B cell (primary cell): ENCODE results near the gene GPC3. TPM values are rescaled to one million over a fixed set of nuclear protein-coding genes. Genes with fewer than 3 reads are reported as not detected.

Source experiments
- ATAC-seq: fragments of 200-7000 bp; cut with Tn5 transposase; one replicate; pipeline ENCODE4 v1.10.0; 2021; ENCODE audit warnings: low read depth, mild to moderate bottlenecking, moderate number of reproducible peaks, moderate library complexity
- CTCF ChIA-PET: fragments of 350-600 bp; sonication (Branson Sonifier 250); formaldehyde crosslinking; loops from one replicate; lab custom pipeline; 2021; ENCODE audit warnings: antibody characterized with exemption, inconsistent platforms; lab: Charles Lee
- POLR2A ChIA-PET: fragments of 350-600 bp; sonication (Branson Sonifier 250); formaldehyde crosslinking; loops from one replicate; lab custom pipeline; 2021; ENCODE audit warnings: antibody characterized with exemption; lab: Charles Lee
- DNase-seq: peaks from one replicate; pipeline ENCODE4 v3.0.0; 2013
- H2AFZ ChIP-seq: 2 replicates; pipeline ENCODE4 v1.6.1; 2012; ENCODE audit warnings: mild to moderate bottlenecking, low read depth, low read length; ENCODE audit not compliant: insufficient read depth, poor library complexity, severe bottlenecking
- H3K27ac ChIP-seq, 2 donors: 1 replicate in 1 of 2; 2 replicates in 1 of 2; pipeline ENCODE4 v1.5.1; 2012 to 2013; ENCODE audit warnings: low read length in 2 of 2, mild to moderate bottlenecking in 2 of 2, moderate library complexity in 1 of 2
- H3K27me3 ChIP-seq, 4 experiments: fragments of 200-600 bp in 1 of 4; sonication (generic) in 1 of 4; replicated peaks in 1 of 4; 1 replicate in 2 of 4; 2 replicates in 2 of 4; pipeline versions ENCODE4 v1.6.1 to v1.7.0; 2013 to 2016; ENCODE audit warnings: low read length in 3 of 4, mild to moderate bottlenecking in 2 of 4, mixed read lengths in 1 of 4, moderate library complexity in 1 of 4; ENCODE audit not compliant: insufficient read depth in 4 of 4, control insufficient read depth in 3 of 4; ENCODE audit errors: control extremely low read depth in 1 of 4
- H3K36me3 ChIP-seq, 2 experiments: replicated peaks in 1 of 2; 1 replicate in 1 of 2; 2 replicates in 1 of 2; pipeline versions ENCODE4 v1.6.1 to v1.7.1; 2013; ENCODE audit warnings: low read length in 1 of 2; ENCODE audit not compliant: insufficient read depth in 2 of 2, control insufficient read depth in 1 of 2; ENCODE audit errors: control extremely low read depth in 1 of 2, extremely low read depth in 1 of 2
- H3K4me1 ChIP-seq, 2 donors: fragments of 200-600 bp in 1 of 2; sonication (generic) in 1 of 2; 1 replicate in 1 of 2; 2 replicates in 1 of 2; pipeline versions ENCODE4 v1.5.1 to v1.6.1; 2013 to 2017; ENCODE audit warnings: low read length in 2 of 2; ENCODE audit not compliant: control insufficient read depth in 2 of 2, insufficient read depth in 2 of 2
- H3K4me2 ChIP-seq: replicated peaks from 2 replicates; pipeline ENCODE3; 2012; ENCODE audit warnings: mild to moderate bottlenecking, low read depth, low read length; ENCODE audit not compliant: poor library complexity, severe bottlenecking
- H3K4me3 ChIP-seq, 5 experiments: fragments of 200-600 bp in 1 of 5; sonication (generic) in 1 of 5; 1 replicate in 3 of 5; 2 replicates in 2 of 5; pipeline versions ENCODE4 v1.5.1 to v1.7.0; 2011 to 2016; ENCODE audit warnings: low read length in 4 of 5, mild to moderate bottlenecking in 4 of 5, low read depth in 2 of 5, control low read depth in 1 of 5, moderate library complexity in 1 of 5; ENCODE audit not compliant: insufficient read depth in 1 of 5; ENCODE audit errors: control extremely low read depth in 1 of 5, extremely low read depth in 1 of 5
- H3K79me2 ChIP-seq: fragments of 200-600 bp; sonication (generic); one replicate; pipeline ENCODE4 v1.6.0; 2016; ENCODE audit warnings: low read length; ENCODE audit not compliant: control insufficient read depth, insufficient read depth
- H3K9ac ChIP-seq: fragments of 200-600 bp; sonication (generic); 2 replicates; pipeline ENCODE4 v1.6.1; 2017; ENCODE audit warnings: mild to moderate bottlenecking, low read length, moderate library complexity
- H3K9me3 ChIP-seq, 3 donors: one replicate each; pipeline versions ENCODE4 v1.6.1 to v1.7.1; 2013; ENCODE audit warnings: low read length in 2 of 3; ENCODE audit not compliant: control insufficient read depth in 2 of 3, insufficient read depth in 1 of 3; ENCODE audit errors: control extremely low read depth in 1 of 3
- H4K20me1 ChIP-seq: 2 replicates; pipeline ENCODE4 v1.6.0; 2012; ENCODE audit warnings: mild to moderate bottlenecking, low read length; ENCODE audit not compliant: insufficient read depth, control insufficient read depth, poor library complexity, severe bottlenecking
- H3K27ac Mint-ChIP-seq: one replicate; pipeline ENCODE4 v1.8.0; 2021; ENCODE audit warnings: mixed read lengths
- H3K27me3 Mint-ChIP-seq: one replicate; pipeline ENCODE4 v1.8.0; 2021; ENCODE audit warnings: mixed read lengths
- H3K4me1 Mint-ChIP-seq: one replicate; pipeline ENCODE4 v1.8.0; 2021; ENCODE audit warnings: mixed read lengths
- H3K4me3 Mint-ChIP-seq: one replicate; pipeline ENCODE4 v1.8.0; 2021; ENCODE audit warnings: mixed read lengths
- H3K9me3 Mint-ChIP-seq: one replicate; pipeline ENCODE4 v1.8.0; 2022; ENCODE audit warnings: mixed read lengths; ENCODE audit not compliant: insufficient read depth
- EZH2 ChIP-seq: IDR thresholded peaks from 2 replicates; pipeline ENCODE4 v1.6.1; 2012; ENCODE audit warnings: borderline replicate concordance, low read depth, mild to moderate bottlenecking, moderate library complexity, low read length; ENCODE audit not compliant: insufficient read depth, poor library complexity, severe bottlenecking
- WGBS: methylation state at CpG from one replicate; pipeline ENCODE4 v1.1.5; 2013; ENCODE audit warnings: missing lambda C conversion rate; ENCODE audit not compliant: insufficient coverage; 5-methylcytosine and 5-hydroxymethylcytosine counted together
- intact Hi-C: fragments of 100-400 bp; cut with micrococcal nuclease; formaldehyde crosslinking; loops from one replicate; pipeline ENCODE4 v1.10.0; 2022
- polyA plus RNA-seq: library from polyadenylated mRNA; depleted of rRNA; stranded (reverse); fragments of >200 nt; gene quantifications from 2 replicates; pipeline ENCODE4 v1.2.3, GENCODE V29; 2012
- total RNA-seq, 2 donors: library from RNA; stranded (reverse); fragments of 120-200 nt in 1 of 2; gene quantifications; 1 replicate in 1 of 2; 2 replicates in 1 of 2; pipeline versions ENCODE4 v1.2.3 to v1.2.4, GENCODE V29; 2013 to 2022
- TF ChIP-seq, protein P1 (sequence below): fragments of 200-600 bp; IDR thresholded peaks from one replicate; pipeline ENCODE4 v1.8.0; 2022; ENCODE audit warnings: antibody characterized with exemption, mild to moderate bottlenecking

The GPC3 gene
- total and polyA plus RNA-seq, 2 donors (not counting 1 experiment from before 2014, with no cell fraction given): not detected

DNA sequence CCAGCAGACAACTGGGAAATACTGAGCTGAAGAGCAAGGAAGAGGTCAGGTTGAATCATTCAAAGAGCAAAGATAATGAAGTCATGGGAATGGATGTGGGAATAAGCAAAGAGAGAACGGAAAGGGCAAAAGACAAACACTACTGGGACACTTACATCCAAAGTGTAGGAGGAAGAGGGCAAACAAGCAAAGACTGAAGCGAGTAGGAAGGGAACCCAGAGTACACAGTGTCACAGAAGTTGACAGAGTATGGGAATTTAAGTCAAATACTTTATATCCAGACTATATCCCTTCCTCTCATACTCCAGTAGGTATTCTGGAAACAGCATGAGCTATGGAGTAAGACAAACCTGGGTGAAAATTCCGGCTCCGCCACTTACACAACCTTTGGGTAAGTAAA, 12.5 kb downstream of the GPC3 start:
- no peak for TF ChIP-seq EZH2
- TF ChIP-seq, protein P1, sequence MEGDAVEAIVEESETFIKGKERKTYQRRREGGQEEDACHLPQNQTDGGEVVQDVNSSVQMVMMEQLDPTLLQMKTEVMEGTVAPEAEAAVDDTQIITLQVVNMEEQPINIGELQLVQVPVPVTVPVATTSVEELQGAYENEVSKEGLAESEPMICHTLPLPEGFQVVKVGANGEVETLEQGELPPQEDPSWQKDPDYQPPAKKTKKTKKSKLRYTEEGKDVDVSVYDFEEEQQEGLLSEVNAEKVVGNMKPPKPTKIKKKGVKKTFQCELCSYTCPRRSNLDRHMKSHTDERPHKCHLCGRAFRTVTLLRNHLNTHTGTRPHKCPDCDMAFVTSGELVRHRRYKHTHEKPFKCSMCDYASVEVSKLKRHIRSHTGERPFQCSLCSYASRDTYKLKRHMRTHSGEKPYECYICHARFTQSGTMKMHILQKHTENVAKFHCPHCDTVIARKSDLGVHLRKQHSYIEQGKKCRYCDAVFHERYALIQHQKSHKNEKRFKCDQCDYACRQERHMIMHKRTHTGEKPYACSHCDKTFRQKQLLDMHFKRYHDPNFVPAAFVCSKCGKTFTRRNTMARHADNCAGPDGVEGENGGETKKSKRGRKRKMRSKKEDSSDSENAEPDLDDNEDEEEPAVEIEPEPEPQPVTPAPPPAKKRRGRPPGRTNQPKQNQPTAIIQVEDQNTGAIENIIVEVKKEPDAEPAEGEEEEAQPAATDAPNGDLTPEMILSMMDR: no peak
- ChIA-PET CTCF (no interaction called here), POLR2A (no interaction called here)
- no peak overlapping the region for H3K9ac ChIP-seq
- no peak overlapping the region for H3K4me3 ChIP-seq
- intact Hi-C loops: no loop called here
- H3K4me1 Mint-ChIP-seq: no peaks in the 10 kb centered on the region
- H3K79me2 ChIP-seq: no peaks in the 10 kb centered on the region
- no peaks in the 10 kb centered on the region for H3K4me1 ChIP-seq
- H3K9me3 Mint-ChIP-seq: no peaks in the 10 kb centered on the region
- no CpG with 5 or more reads among the region's 4 CpGs for WGBS
- no peaks in the 10 kb centered on the region for H3K36me3 ChIP-seq
- H3K27me3 Mint-ChIP-seq: peaks cover 16% of the 10 kb centered on the region
- DNase-seq (no peak), ATAC-seq (no peak)
- H3K4me2 ChIP-seq: no peak overlapping the region
- H3K27ac Mint-ChIP-seq: no peak overlapping the region
- H3K27ac ChIP-seq: no peak overlapping the region
- H4K20me1 ChIP-seq: no peaks in the 10 kb centered on the region
- no peaks in the 10 kb centered on the region for H3K9me3 ChIP-seq
- peaks cover 0 to 5% (median 0%) of the 10 kb centered on the region in 4 experiments for H3K27me3 ChIP-seq
- H3K4me3 Mint-ChIP-seq: no peak overlapping the region
- H2AFZ ChIP-seq: no peak overlapping the region

DNA sequence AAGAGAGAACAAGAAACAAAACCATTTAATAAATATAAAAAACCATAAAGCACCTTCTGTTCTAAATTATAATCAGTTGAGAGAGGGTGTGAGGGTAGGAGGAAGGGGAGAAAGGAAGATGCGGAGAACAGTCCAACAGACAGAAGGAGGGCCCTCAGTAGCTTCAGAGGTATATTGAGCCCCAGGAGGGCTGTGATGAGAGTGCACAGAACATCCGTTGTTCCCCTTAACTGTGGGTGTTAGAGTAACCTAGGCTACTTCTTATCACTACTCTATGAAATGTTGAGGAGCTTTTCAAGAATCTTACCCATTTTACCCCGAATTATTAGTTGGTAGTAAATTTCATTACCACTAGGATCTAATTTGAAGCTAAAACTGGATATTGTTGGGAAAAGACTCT, 13.8 kb downstream of the GPC3 start:
- no peak for TF ChIP-seq EZH2
- TF ChIP-seq, protein P1: no peak
- POLR2A ChIA-PET: no interaction called here
- no peaks in the 10 kb centered on the region for H4K20me1 ChIP-seq
- Mint-ChIP-seq H3K4me1 (no peaks in the 10 kb centered on the region), H3K27ac (no peak overlapping the region), H3K9me3 (no peaks in the 10 kb centered on the region), H3K4me3 (no peak overlapping the region), H3K27me3 (peaks cover 13% of the 10 kb centered on the region)
- no peaks in the 10 kb centered on the region for H3K36me3 ChIP-seq
- DNase-seq (no peak), ATAC-seq (no peak)
- no CpG with 5 or more reads among the region's 3 CpGs for WGBS
- no peak overlapping the region for H3K4me3 ChIP-seq
- no peak overlapping the region for H3K27ac ChIP-seq
- no peaks in the 10 kb centered on the region for H3K79me2 ChIP-seq
- peaks cover 0 to 5% (median 0%) of the 10 kb centered on the region in 4 experiments for H3K27me3 ChIP-seq
- CTCF ChIA-PET: interaction anchor here (0.5 to 0.6 kb wide), 2 partner anchors 179 to 549 kb away, joined by 3 read pairs; no protein-coding TSS in a partner anchor
- no peak overlapping the region for H2AFZ ChIP-seq
- H3K9ac ChIP-seq: no peak overlapping the region
- no peaks in the 10 kb centered on the region for H3K9me3 ChIP-seq
- intact Hi-C loops: no loop called here
- H3K4me2 ChIP-seq: no peak overlapping the region
- no peaks in the 10 kb centered on the region for H3K4me1 ChIP-seq
